GM12878 (cell line): ENCODE results near the gene SLC22A23. TPM values are rescaled to one million over a fixed set of nuclear protein-coding genes. Genes with fewer than 3 reads are reported as not detected.

Experiments used
- ATAC-seq: fragments of 200-7000 bp; cut with Tn5 transposase; 3 replicates; pipeline ENCODE4 v1.9.1; 2020; ENCODE audit warnings: mild to moderate bottlenecking, moderate library complexity
- BruUV-seq: library from RNA; stranded (reverse); fragments of 400-500 nt; replicated peaks from 2 replicates; lab custom pipeline; 2021; lab: Mats Ljungman, UMichigan
- CTCF ChIA-PET: fragments of 300-600 bp; sonication (Branson Sonifier 250); formaldehyde crosslinking; extraction: SDS; loops from one replicate; lab custom pipeline; 2021; ENCODE audit warnings: inconsistent platforms; lab: Yijun Ruan, JAX
- POLR2A ChIA-PET: fragments of 350-600 bp; formaldehyde crosslinking; extraction: SDS; loops from one replicate; lab custom pipeline; 2021; ENCODE audit warnings: inconsistent platforms; lab: Charles Lee
- RAD21 ChIA-PET: fragments of 300-600 bp; sonication (Branson Sonifier 250); formaldehyde crosslinking; loops from one replicate; lab custom pipeline; 2023; ENCODE audit warnings: antibody characterized with exemption; ENCODE audit not compliant: unreplicated experiment; lab: Charles Lee
- SMC1A ChIA-PET: fragments of 300-600 bp; sonication (Branson Sonifier 250); formaldehyde crosslinking; loops from one replicate; lab custom pipeline; 2023; ENCODE audit not compliant: unreplicated experiment, uncharacterized antibody; lab: Charles Lee
- DNase-seq: peaks from one replicate; pipeline ENCODE4 v3.0.0-alpha.2; 2011; ENCODE audit warnings: low read depth, low spot score
- FAIRE-seq: peaks from 3 replicates; lab custom pipeline; 2011; peaks lifted over from hg19 to GRCh38; lab: Jason Lieb, UNC
- H2AFZ ChIP-seq: 2 replicates; pipeline ENCODE4 v1.6.0; 2011; ENCODE audit warnings: low read depth, low read length, control low read depth; ENCODE audit not compliant: control insufficient read depth
- H3K27ac ChIP-seq: 2 replicates; pipeline ENCODE4 v1.5.1; 2011; ENCODE audit warnings: control low read depth; ENCODE audit not compliant: control insufficient read depth, insufficient read depth
- H3K27me3 ChIP-seq, 2 experiments: replicated peaks in 1 of 2; 2 replicates each; pipeline versions ENCODE4 v1.6.0 to v1.6.1; 2011; ENCODE audit warnings: low read length in 1 of 2; ENCODE audit not compliant: control insufficient read depth in 2 of 2, insufficient read depth in 2 of 2
- H3K36me3 ChIP-seq, 2 experiments: 2 replicates each; pipeline ENCODE4 v1.5.1; 2011; ENCODE audit warnings: low read length in 1 of 2; ENCODE audit not compliant: control insufficient read depth in 2 of 2, insufficient read depth in 2 of 2
- H3K4me1 ChIP-seq: 2 replicates; pipeline ENCODE4 v1.6.1; 2011; ENCODE audit warnings: mild to moderate bottlenecking, low read length, moderate library complexity, mixed read lengths; ENCODE audit not compliant: control insufficient read depth, insufficient read depth
- H3K4me2 ChIP-seq: 2 replicates; pipeline ENCODE4 v1.6.0; 2011; ENCODE audit warnings: control low read depth; ENCODE audit not compliant: control insufficient read depth, insufficient read depth
- H3K4me3 ChIP-seq: fragments of 200-600 bp; sonication (generic); 2 replicates; pipeline ENCODE4 v1.5.1; 2016
- H3K79me2 ChIP-seq: 2 replicates; pipeline ENCODE4 v1.6.0; 2011; ENCODE audit warnings: low read length; ENCODE audit not compliant: control insufficient read depth, insufficient read depth
- H3K9ac ChIP-seq: 2 replicates; pipeline ENCODE4 v1.8.0; 2011; ENCODE audit warnings: low read length, control low read depth, mixed read lengths; ENCODE audit not compliant: control insufficient read depth, insufficient read depth
- H3K9me3 ChIP-seq: replicated peaks from 3 replicates; pipeline ENCODE4 v1.5.1; 2011; ENCODE audit warnings: mild to moderate bottlenecking, low read length; ENCODE audit not compliant: control insufficient read depth, insufficient read depth
- H4K20me1 ChIP-seq: 2 replicates; pipeline ENCODE4 v1.6.0; 2011; ENCODE audit not compliant: control insufficient read depth, insufficient read depth
- BHLHE40 ChIP-seq, 2 experiments: fragments of 450-650 bp in 1 of 2; IDR thresholded peaks; 2 replicates each; pipeline ENCODE4 v1.6.1; 2011 to 2017; ENCODE audit warnings: low read depth in 2 of 2, borderline replicate concordance in 1 of 2, improper control_type of control experiment in 1 of 2, low read length in 1 of 2, mild to moderate bottlenecking in 1 of 2
- CREM ChIP-seq: IDR thresholded peaks from 2 replicates; pipeline ENCODE4 v1.6.1; 2014; ENCODE audit warnings: antibody characterized with exemption, low read depth
- E2F4 ChIP-seq: IDR thresholded peaks from 2 replicates; pipeline ENCODE4 v1.6.1; 2012; ENCODE audit warnings: low read depth, low read length, improper control_type of control experiment
- ELK1 ChIP-seq: IDR thresholded peaks from 2 replicates; pipeline ENCODE4 v1.6.1; 2012; ENCODE audit warnings: low read depth, low read length, improper control_type of control experiment
- MTA3 ChIP-seq: IDR thresholded peaks from 2 replicates; pipeline ENCODE4 v1.6.1; 2012; ENCODE audit warnings: low read length, inconsistent platforms, borderline replicate concordance
- NFYA ChIP-seq: IDR thresholded peaks from 2 replicates; pipeline ENCODE4 v1.6.1; 2011; ENCODE audit warnings: low read depth, mild to moderate bottlenecking, low read length, improper control_type of control experiment, borderline replicate concordance
- NFYB ChIP-seq: IDR thresholded peaks from 2 replicates; pipeline ENCODE4 v1.6.1; 2011; ENCODE audit warnings: low read depth, mild to moderate bottlenecking, low read length, improper control_type of control experiment, moderate library complexity; ENCODE audit not compliant: insufficient read depth
- NKRF ChIP-seq: fragments of 450-650 bp; conservative IDR thresholded peaks from 2 replicates; pipeline ENCODE4 v1.6.1; 2017; ENCODE audit warnings: mild to moderate bottlenecking, moderate library complexity
- NR2F1 ChIP-seq: fragments of 450-650 bp; conservative IDR thresholded peaks from 2 replicates; pipeline ENCODE4 v1.6.1; 2017; ENCODE audit warnings: mild to moderate bottlenecking
- SMAD5 ChIP-seq: IDR thresholded peaks from 2 replicates; pipeline ENCODE4 v1.6.1; 2016; ENCODE audit warnings: antibody characterized with exemption, low read depth
- SREBF1 ChIP-seq: IDR thresholded peaks from 2 replicates; pipeline ENCODE4 v1.6.1; 2012; ENCODE audit warnings: mild to moderate bottlenecking, low read length
- ZNF207 ChIP-seq: fragments of 450-650 bp; IDR thresholded peaks from 2 replicates; pipeline ENCODE4 v1.6.1; 2014; ENCODE audit warnings: antibody characterized with exemption, mild to moderate bottlenecking, borderline replicate concordance
- WGBS: methylation state at CpG from one replicate; pipeline ENCODE4 v1.1.6; 2016; ENCODE audit warnings: low lambda C conversion rate; ENCODE audit not compliant: insufficient replicate concordance, insufficient coverage; ENCODE audit errors: missing lambda C conversion rate; 5-methylcytosine and 5-hydroxymethylcytosine counted together
- in situ Hi-C: fragments of 300-500 bp; cut with MboI; formaldehyde crosslinking; loops from 9 replicates; pipeline ENCODE4 v1.14.3; 2018; ENCODE audit warnings: mixed read lengths
- intact Hi-C: fragments of 100-400 bp; cut with micrococcal nuclease; formaldehyde crosslinking; loops from one replicate; pipeline ENCODE4 v1.14.2; 2022; ENCODE audit not compliant: unreplicated experiment
- polyA plus RNA-seq, 11 experiments: library from polyadenylated mRNA; depleted of rRNA in 4 of 11; unstranded in 6 of 11; stranded (reverse) in 5 of 11; fragments of >200 nt; fragmentation: Nextera tagmentation in 4 of 11; fragmentation: Illumina TruSeq in 1 of 11; extraction: Ambion mirVana in 4 of 11; extraction: Trizol in 1 of 11; gene quantifications; 1 replicate in 1 of 11; 2 replicates in 10 of 11; pipeline versions ENCODE4 v1.2.1 to v1.2.3, GENCODE V29; 2011 to 2016; ENCODE audit warnings: inconsistent platforms in 2 of 11, missing spikeins in 2 of 11, low read depth in 1 of 11
- total RNA-seq, 4 experiments: library from RNA; depleted of rRNA in 3 of 4; stranded (reverse); fragments of >200 nt in 3 of 4; fragmentation: Illumina TruSeq in 1 of 4; extraction: Trizol in 1 of 4; gene quantifications; 2 replicates each; pipeline versions ENCODE4 v1.2.1 to v1.2.3, GENCODE V29; 2013 to 2021

The SLC22A23 gene
- total and polyA plus RNA-seq, 10 of the 15 experiments (the other 5 are each of a cell fraction or from before 2014, with no cell fraction given), result 0.20 to 2.4 (median 0.74) TPM

GRCh38 chr6:3451498-3451897, 5.4 kb downstream of the SLC22A23 start:
- no peak overlapping the region for H2AFZ ChIP-seq
- H3K4me2 ChIP-seq, result no peak overlapping the region
- ChIA-PET CTCF (interaction anchor here (0.9 to 1.7 kb wide), 3 partner anchors 18 to 42 kb away, joined by 3 to 6 read pairs (median 4); no protein-coding TSS in a partner anchor), SMC1A (interaction anchor here (0.6 to 5.1 kb wide), 10 partner anchors 18 to 281 kb away, joined by 3 to 34 read pairs (median 3); no protein-coding TSS in a partner anchor), POLR2A (no interaction called here), RAD21 (interaction anchor here (1.0 kb wide), 1 partner anchor 29 kb away, joined by 3 read pairs; no protein-coding TSS in a partner anchor)
- no peak overlapping the region for H3K4me3 ChIP-seq
- TF ChIP-seq NR2F1 (no peak), NFYA (no peak), CREM (no peak), ZNF207 (no peak), NFYB (no peak), NKRF (no peak), SMAD5 (no peak), BHLHE40 (IDR thresholded peaks at IDR 0.05; ENCODE audit: borderline replicate concordance in 1 of 2, low read depth in 2 of 2, low read length in 1 of 2) (no peak), E2F4 (no peak), SREBF1 (no peak), ELK1 (no peak), MTA3 (no peak)
- DNase-seq (no peak), ATAC-seq (no peak), FAIRE-seq (no peak)
- no peaks in the 10 kb centered on the region for H3K79me2 ChIP-seq
- no peaks in the 10 kb centered on the region for H3K36me3 ChIP-seq
- H3K27ac ChIP-seq, result no peak overlapping the region
- peaks cover 13% of the 10 kb centered on the region for H3K4me1 ChIP-seq
- WGBS, result 36% methylated on average over 6 of the region's 6 CpGs
- in situ Hi-C loops, result no loop called here
- H3K9ac ChIP-seq, result no peak overlapping the region
- peaks cover 3 to 8% of the 10 kb centered on the region in 2 experiments; a peak in 3 of 4 replicates for H3K27me3 ChIP-seq
- no peaks in the 10 kb centered on the region for H4K20me1 ChIP-seq
- intact Hi-C loops, result no loop called here
- H3K9me3 ChIP-seq, result no peaks in the 10 kb centered on the region; the same call in 2 of the 3 replicates
- no TSS peak for BruUV-seq
